ENCODE data around the gene PARN. TPM values are rescaled to one million over a fixed set of nuclear protein-coding genes. Genes with fewer than 3 reads are reported as not detected.

PARN gene
- total and polyA plus RNA-seq, 2 experiments from 2014 or later = 32.5 to 61.3 TPM

- Mint-ChIP-seq H3K36me3 (ENCODE audit: low read depth) (no peaks in the 10 kb centered on the region; the same call in 2 of the 3 replicates), H3K27ac (no peak overlapping the region), H3K9me3 (no peaks in the 10 kb centered on the region), H3K4me1 (no peaks in the 10 kb centered on the region), H3K27me3 (ENCODE audit: insufficient read depth, low read depth, poor library complexity) (peaks cover 6% of the 10 kb centered on the region), H3K4me3 (no peak overlapping the region)
- Histone ChIP-seq H3F3A (replicated peaks; ENCODE audit: low read depth) (no peaks in the 10 kb centered on the region), H3K4me2 (no peak overlapping the region), H4K20me1 (replicated peaks; ENCODE audit: insufficient read depth) (no peaks in the 10 kb centered on the region), H3K27ac (ENCODE audit: low read depth) (no peak overlapping the region), H3K79me2 (replicated peaks; ENCODE audit: insufficient read depth) (no peaks in the 10 kb centered on the region), H2AFZ (no peak overlapping the region), H3K27me3 (ENCODE audit: insufficient read depth) (no peaks in the 10 kb centered on the region), H3K36me3 (ENCODE audit: insufficient read depth) (no peaks in the 10 kb centered on the region), H3K4me3 (no peak overlapping the region), H3K9me2 (ENCODE audit: insufficient read depth) (no peaks in the 10 kb centered on the region), H3K4me1 (ENCODE audit: insufficient read depth) (no peaks in the 10 kb centered on the region)
- TF ChIP-seq EZH2phosphoT487 (IDR thresholded peaks at IDR 0.05; ENCODE audit: unreplicated experiment) (no peak), REST (IDR thresholded peaks at IDR 0.05; ENCODE audit: unreplicated experiment) (no peak), EZH2 (IDR thresholded peaks at IDR 0.05; ENCODE audit: low read depth, unreplicated experiment) (no peak), ZNF114 (CRISPR knock-in tag; IDR thresholded peaks at IDR 0.05) (no peak), STAT1 (IDR thresholded peaks at IDR 0.05; ENCODE audit: unreplicated experiment) (no peak), NANOG (IDR thresholded peaks at IDR 0.05; ENCODE audit: borderline replicate concordance) (no peak), POLR2AphosphoS5 (IDR thresholded peaks at IDR 0.05; ENCODE audit: low read depth) (no peak)
- TF ChIP-seq, protein P1, sequence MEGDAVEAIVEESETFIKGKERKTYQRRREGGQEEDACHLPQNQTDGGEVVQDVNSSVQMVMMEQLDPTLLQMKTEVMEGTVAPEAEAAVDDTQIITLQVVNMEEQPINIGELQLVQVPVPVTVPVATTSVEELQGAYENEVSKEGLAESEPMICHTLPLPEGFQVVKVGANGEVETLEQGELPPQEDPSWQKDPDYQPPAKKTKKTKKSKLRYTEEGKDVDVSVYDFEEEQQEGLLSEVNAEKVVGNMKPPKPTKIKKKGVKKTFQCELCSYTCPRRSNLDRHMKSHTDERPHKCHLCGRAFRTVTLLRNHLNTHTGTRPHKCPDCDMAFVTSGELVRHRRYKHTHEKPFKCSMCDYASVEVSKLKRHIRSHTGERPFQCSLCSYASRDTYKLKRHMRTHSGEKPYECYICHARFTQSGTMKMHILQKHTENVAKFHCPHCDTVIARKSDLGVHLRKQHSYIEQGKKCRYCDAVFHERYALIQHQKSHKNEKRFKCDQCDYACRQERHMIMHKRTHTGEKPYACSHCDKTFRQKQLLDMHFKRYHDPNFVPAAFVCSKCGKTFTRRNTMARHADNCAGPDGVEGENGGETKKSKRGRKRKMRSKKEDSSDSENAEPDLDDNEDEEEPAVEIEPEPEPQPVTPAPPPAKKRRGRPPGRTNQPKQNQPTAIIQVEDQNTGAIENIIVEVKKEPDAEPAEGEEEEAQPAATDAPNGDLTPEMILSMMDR (conservative IDR thresholded peaks at IDR 0.05; ENCODE audit: low read depth in 2 of 2) = no peak
- TF ChIP-seq, protein P2, sequence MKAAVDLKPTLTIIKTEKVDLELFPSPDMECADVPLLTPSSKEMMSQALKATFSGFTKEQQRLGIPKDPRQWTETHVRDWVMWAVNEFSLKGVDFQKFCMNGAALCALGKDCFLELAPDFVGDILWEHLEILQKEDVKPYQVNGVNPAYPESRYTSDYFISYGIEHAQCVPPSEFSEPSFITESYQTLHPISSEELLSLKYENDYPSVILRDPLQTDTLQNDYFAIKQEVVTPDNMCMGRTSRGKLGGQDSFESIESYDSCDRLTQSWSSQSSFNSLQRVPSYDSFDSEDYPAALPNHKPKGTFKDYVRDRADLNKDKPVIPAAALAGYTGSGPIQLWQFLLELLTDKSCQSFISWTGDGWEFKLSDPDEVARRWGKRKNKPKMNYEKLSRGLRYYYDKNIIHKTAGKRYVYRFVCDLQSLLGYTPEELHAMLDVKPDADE (IDR thresholded peaks at IDR 0.05) = no peak
- no peak for ATAC-seq
- no peak for DNase-seq (ENCODE audit: low spot score)
Measured at GRCh38 chr16:14678748-14679497, 48.9 kb upstream of the PARN start.

Measured in GM23338 (cell line).